ENCODE results near the gene PSMA5. TPM values are rescaled to one million over a fixed set of nuclear protein-coding genes. Genes with fewer than 3 reads are reported as not detected.

Gene PSMA5
- total RNA-seq, 1 donor from 2014 or later, result 99.8 TPM

- H3K4me1 Mint-ChIP-seq, result no peaks in the 10 kb centered on the region
- H3K27me3 Mint-ChIP-seq (ENCODE audit: low read depth), result no peaks in the 10 kb centered on the region
- DNase-seq (ENCODE audit: low read depth, low spot score), result no peak
- H3K9me3 Mint-ChIP-seq, result no peaks in the 10 kb centered on the region
- H3K4me3 Mint-ChIP-seq, result no peak overlapping the region
- no peak overlapping the region for H3K27ac Mint-ChIP-seq (ENCODE audit: unreplicated experiment)
- TF ChIP-seq CTCF (conservative IDR thresholded peaks at IDR 0.05), result no peak
- peaks cover 7% of the 10 kb centered on the region for H3K36me3 Mint-ChIP-seq (ENCODE audit: low read depth)
Observed at GRCh38 chr1:109351457-109351856, 74.8 kb downstream of the PSMA5 start.

DNA sequence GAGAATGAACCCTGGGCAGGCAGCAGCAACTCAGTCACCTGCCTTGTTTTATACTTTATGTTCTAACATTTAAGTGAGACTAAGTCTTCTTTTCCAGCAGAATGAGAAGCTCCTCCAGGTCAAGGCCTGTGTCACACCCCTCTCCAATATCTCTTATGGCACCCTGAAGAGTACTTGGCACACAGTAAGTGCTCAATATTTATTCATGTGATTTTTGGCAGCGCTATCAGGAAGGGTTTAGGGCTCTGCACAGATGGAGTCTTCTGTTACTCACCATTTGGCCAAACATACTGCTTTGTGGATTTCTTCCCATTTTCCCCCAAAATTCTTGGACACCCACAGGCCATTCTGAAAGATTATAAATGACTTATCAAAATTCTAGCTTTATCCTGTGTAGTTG lies 75.6 kb downstream of the PSMA5 start:
- no peak overlapping the region for H3K4me3 Mint-ChIP-seq
- no peaks in the 10 kb centered on the region for H3K27me3 Mint-ChIP-seq (ENCODE audit: low read depth)
- no peak overlapping the region for H3K27ac Mint-ChIP-seq (ENCODE audit: unreplicated experiment)
- H3K36me3 Mint-ChIP-seq (ENCODE audit: low read depth), result peaks cover 7% of the 10 kb centered on the region
- DNase-seq (ENCODE audit: low read depth, low spot score), result no peak
- no peak for TF ChIP-seq CTCF (conservative IDR thresholded peaks at IDR 0.05)
- no peaks in the 10 kb centered on the region for H3K9me3 Mint-ChIP-seq
- no peaks in the 10 kb centered on the region for H3K4me1 Mint-ChIP-seq

DNA sequence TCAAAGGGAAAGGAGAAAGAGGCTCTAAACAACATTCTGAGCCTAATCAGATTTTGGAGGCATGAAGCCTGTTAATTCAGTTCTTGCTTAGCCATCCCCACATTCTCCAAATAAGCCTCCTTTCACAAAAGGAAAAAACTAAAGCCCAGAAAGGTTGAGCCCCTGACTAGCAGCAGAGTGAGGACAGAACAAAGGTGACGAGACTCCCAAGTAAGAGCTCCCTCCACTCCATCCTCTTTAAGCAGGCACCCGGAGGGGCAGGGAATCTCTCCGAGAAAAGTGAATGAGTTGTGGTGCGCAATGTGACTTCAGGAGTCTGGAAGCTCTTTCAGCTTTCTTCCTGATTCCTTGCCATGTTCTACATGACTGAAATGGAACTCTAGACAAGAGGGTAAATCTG lies 76.1 kb downstream of the PSMA5 start:
- no peaks in the 10 kb centered on the region for H3K27me3 Mint-ChIP-seq (ENCODE audit: low read depth)
- no peaks in the 10 kb centered on the region for H3K4me1 Mint-ChIP-seq
- no peak for DNase-seq (ENCODE audit: low read depth, low spot score)
- peaks cover 10% of the 10 kb centered on the region for H3K36me3 Mint-ChIP-seq (ENCODE audit: low read depth)
- no peak overlapping the region for H3K4me3 Mint-ChIP-seq
- no peak for TF ChIP-seq CTCF (conservative IDR thresholded peaks at IDR 0.05)
- H3K9me3 Mint-ChIP-seq, result no peaks in the 10 kb centered on the region
- no peak overlapping the region for H3K27ac Mint-ChIP-seq (ENCODE audit: unreplicated experiment)

Other genes with a start within 250 kb of the PSMA5 start
- 156 and 158 TPM in 2 replicates for gene SARS1, start 212.5 kb downstream of the PSMA5 start, total RNA-seq
- gene CELSR2, start 176.9 kb downstream of the PSMA5 start, total RNA-seq, result 97.1 and 99.2 TPM in 2 replicates
- gene PSRC1, start 143.3 kb downstream of the PSMA5 start, total RNA-seq, result 100 and 102 TPM in 2 replicates
- gene MYBPHL, start 119.4 kb downstream of the PSMA5 start, total RNA-seq, result 0.82 TPM in 1 of 2 replicates, not detected in the other
- 60.8 and 61.6 TPM in 2 replicates for gene SORT1, start 28.5 kb downstream of the PSMA5 start, total RNA-seq
- gene SYPL2, start 40.1 kb upstream of the PSMA5 start, total RNA-seq, result 0.18 and 0.47 TPM in 2 replicates
- 13.2 and 15.6 TPM in 2 replicates for gene ATXN7L2, start 57.5 kb upstream of the PSMA5 start, total RNA-seq
- 7.8 and 8.0 TPM in 2 replicates for gene CYB561D1, start 67.6 kb upstream of the PSMA5 start, total RNA-seq
- 6.1 and 7.2 TPM in 2 replicates for gene AMIGO1, start 83.3 kb upstream of the PSMA5 start, total RNA-seq
- gene GPR61, start 113.4 kb upstream of the PSMA5 start, total RNA-seq, result not detected in 2 replicates
- 9.8 and 10.2 TPM in 2 replicates for gene GNAI3, start 122.2 kb upstream of the PSMA5 start, total RNA-seq
- gene GNAT2, start 193.2 kb upstream of the PSMA5 start, total RNA-seq, result not detected in 2 replicates
- gene AMPD2, start 193.4 kb upstream of the PSMA5 start, total RNA-seq, result 93.1 and 105 TPM in 2 replicates
- 26.7 and 28.2 TPM in 2 replicates for gene GSTM4, start 229.7 kb upstream of the PSMA5 start, total RNA-seq
- gene GSTM2, start 241.6 kb upstream of the PSMA5 start, total RNA-seq, result 43.7 and 46.6 TPM in 2 replicates